Measurements from ENCODE around the gene GIPC3.

DNA sequence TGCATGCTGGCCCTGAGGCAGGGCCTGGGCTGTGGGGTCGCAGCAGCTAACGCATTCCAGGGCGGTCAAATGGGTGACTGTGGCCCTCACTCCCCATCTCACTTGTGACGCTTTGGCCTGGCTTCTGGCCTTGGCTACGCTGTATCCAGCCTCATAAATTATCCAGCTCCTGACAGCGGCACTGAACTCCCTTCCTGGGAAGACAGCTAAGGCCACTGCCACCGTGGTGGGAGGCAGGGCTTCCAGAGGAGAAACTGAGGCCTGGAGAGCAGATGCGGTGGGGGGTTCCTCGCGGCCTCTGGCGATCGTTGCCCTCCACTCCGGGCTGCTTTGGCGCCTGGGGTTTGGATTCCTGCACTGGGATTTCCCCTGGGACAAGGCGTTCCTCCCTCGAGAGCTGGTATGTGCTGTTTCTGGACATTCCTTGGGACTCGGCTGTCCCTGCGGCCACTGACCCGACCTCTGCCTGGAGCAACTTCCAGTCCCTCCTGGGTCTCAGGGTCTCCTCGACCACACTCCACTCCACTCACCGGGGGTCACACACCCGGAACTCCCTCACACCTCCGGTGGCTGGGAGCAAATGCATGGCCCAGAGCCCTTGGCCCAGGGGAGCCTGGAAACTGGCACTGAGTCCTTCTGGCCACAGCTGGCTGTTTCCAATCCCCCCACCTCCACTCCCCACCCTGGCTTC lies 18.0 kb downstream of the GIPC3 start:
- no peak for TF ChIP-seq POLR2AphosphoS5 (IDR thresholded peaks at IDR 0.05)
- TF ChIP-seq, protein P1, sequence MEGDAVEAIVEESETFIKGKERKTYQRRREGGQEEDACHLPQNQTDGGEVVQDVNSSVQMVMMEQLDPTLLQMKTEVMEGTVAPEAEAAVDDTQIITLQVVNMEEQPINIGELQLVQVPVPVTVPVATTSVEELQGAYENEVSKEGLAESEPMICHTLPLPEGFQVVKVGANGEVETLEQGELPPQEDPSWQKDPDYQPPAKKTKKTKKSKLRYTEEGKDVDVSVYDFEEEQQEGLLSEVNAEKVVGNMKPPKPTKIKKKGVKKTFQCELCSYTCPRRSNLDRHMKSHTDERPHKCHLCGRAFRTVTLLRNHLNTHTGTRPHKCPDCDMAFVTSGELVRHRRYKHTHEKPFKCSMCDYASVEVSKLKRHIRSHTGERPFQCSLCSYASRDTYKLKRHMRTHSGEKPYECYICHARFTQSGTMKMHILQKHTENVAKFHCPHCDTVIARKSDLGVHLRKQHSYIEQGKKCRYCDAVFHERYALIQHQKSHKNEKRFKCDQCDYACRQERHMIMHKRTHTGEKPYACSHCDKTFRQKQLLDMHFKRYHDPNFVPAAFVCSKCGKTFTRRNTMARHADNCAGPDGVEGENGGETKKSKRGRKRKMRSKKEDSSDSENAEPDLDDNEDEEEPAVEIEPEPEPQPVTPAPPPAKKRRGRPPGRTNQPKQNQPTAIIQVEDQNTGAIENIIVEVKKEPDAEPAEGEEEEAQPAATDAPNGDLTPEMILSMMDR (IDR thresholded peaks at IDR 0.05) = no peak

All from prostate gland (tissue), 2 donors.